GM12878 (cell line): ENCODE measurements around the gene ENOX1. TPM values are rescaled to one million over a fixed set of nuclear protein-coding genes. Genes with fewer than 3 reads are reported as not detected.

Experiments
- ATAC-seq: fragments of 200-7000 bp; cut with Tn5 transposase; 3 replicates; pipeline ENCODE4 v1.9.1; 2020; ENCODE audit warnings: mild to moderate bottlenecking, moderate library complexity
- BruUV-seq: library from RNA; stranded (reverse); fragments of 400-500 nt; replicated peaks from 2 replicates; lab custom pipeline; 2021; lab: Mats Ljungman, UMichigan
- CTCF ChIA-PET: fragments of 300-600 bp; sonication (Branson Sonifier 250); formaldehyde crosslinking; extraction: SDS; loops from one replicate; lab custom pipeline; 2021; ENCODE audit warnings: inconsistent platforms; lab: Yijun Ruan, JAX
- POLR2A ChIA-PET: fragments of 350-600 bp; formaldehyde crosslinking; extraction: SDS; loops from one replicate; lab custom pipeline; 2021; ENCODE audit warnings: inconsistent platforms; lab: Charles Lee
- RAD21 ChIA-PET: fragments of 300-600 bp; sonication (Branson Sonifier 250); formaldehyde crosslinking; loops from one replicate; lab custom pipeline; 2023; ENCODE audit warnings: antibody characterized with exemption; ENCODE audit not compliant: unreplicated experiment; lab: Charles Lee
- SMC1A ChIA-PET: fragments of 300-600 bp; sonication (Branson Sonifier 250); formaldehyde crosslinking; loops from one replicate; lab custom pipeline; 2023; ENCODE audit not compliant: unreplicated experiment, uncharacterized antibody; lab: Charles Lee
- DNase-seq: peaks from one replicate; pipeline ENCODE4 v3.0.0-alpha.2; 2011; ENCODE audit warnings: low read depth, low spot score
- FAIRE-seq: peaks from 3 replicates; lab custom pipeline; 2011; peaks lifted over from hg19 to GRCh38; lab: Jason Lieb, UNC
- H2AFZ ChIP-seq: 2 replicates; pipeline ENCODE4 v1.6.0; 2011; ENCODE audit warnings: low read depth, low read length, control low read depth; ENCODE audit not compliant: control insufficient read depth
- H3K27ac ChIP-seq: 2 replicates; pipeline ENCODE4 v1.5.1; 2011; ENCODE audit warnings: control low read depth; ENCODE audit not compliant: control insufficient read depth, insufficient read depth
- H3K27me3 ChIP-seq, 2 experiments: replicated peaks in 1 of 2; 2 replicates each; pipeline versions ENCODE4 v1.6.0 to v1.6.1; 2011; ENCODE audit warnings: low read length in 1 of 2; ENCODE audit not compliant: control insufficient read depth in 2 of 2, insufficient read depth in 2 of 2
- H3K36me3 ChIP-seq, 2 experiments: 2 replicates each; pipeline ENCODE4 v1.5.1; 2011; ENCODE audit warnings: low read length in 1 of 2; ENCODE audit not compliant: control insufficient read depth in 2 of 2, insufficient read depth in 2 of 2
- H3K4me1 ChIP-seq: 2 replicates; pipeline ENCODE4 v1.6.1; 2011; ENCODE audit warnings: mild to moderate bottlenecking, low read length, moderate library complexity, mixed read lengths; ENCODE audit not compliant: control insufficient read depth, insufficient read depth
- H3K4me2 ChIP-seq: 2 replicates; pipeline ENCODE4 v1.6.0; 2011; ENCODE audit warnings: control low read depth; ENCODE audit not compliant: control insufficient read depth, insufficient read depth
- H3K4me3 ChIP-seq: fragments of 200-600 bp; sonication (generic); 2 replicates; pipeline ENCODE4 v1.5.1; 2016
- H3K79me2 ChIP-seq: 2 replicates; pipeline ENCODE4 v1.6.0; 2011; ENCODE audit warnings: low read length; ENCODE audit not compliant: control insufficient read depth, insufficient read depth
- H3K9ac ChIP-seq: 2 replicates; pipeline ENCODE4 v1.8.0; 2011; ENCODE audit warnings: low read length, control low read depth, mixed read lengths; ENCODE audit not compliant: control insufficient read depth, insufficient read depth
- H3K9me3 ChIP-seq: replicated peaks from 3 replicates; pipeline ENCODE4 v1.5.1; 2011; ENCODE audit warnings: mild to moderate bottlenecking, low read length; ENCODE audit not compliant: control insufficient read depth, insufficient read depth
- H4K20me1 ChIP-seq: 2 replicates; pipeline ENCODE4 v1.6.0; 2011; ENCODE audit not compliant: control insufficient read depth, insufficient read depth
- BCL11A ChIP-seq: IDR thresholded peaks from 2 replicates; pipeline ENCODE4 v1.6.1; 2011; ENCODE audit warnings: low read depth, low read length
- BHLHE40 ChIP-seq, 2 experiments: fragments of 450-650 bp in 1 of 2; IDR thresholded peaks; 2 replicates each; pipeline ENCODE4 v1.6.1; 2011 to 2017; ENCODE audit warnings: low read depth in 2 of 2, borderline replicate concordance in 1 of 2, improper control_type of control experiment in 1 of 2, low read length in 1 of 2, mild to moderate bottlenecking in 1 of 2
- BRCA1 ChIP-seq: IDR thresholded peaks from 2 replicates; pipeline ENCODE4 v1.6.1; 2011; ENCODE audit warnings: low read depth, low read length, improper control_type of control experiment
- DPF2 ChIP-seq: fragments of 450-650 bp; IDR thresholded peaks from 2 replicates; pipeline ENCODE4 v1.6.1; 2017; ENCODE audit warnings: mild to moderate bottlenecking
- HDAC6 ChIP-seq: fragments of 200-600 bp; sonication (generic); IDR thresholded peaks from one replicate; pipeline ENCODE4 v1.8.0; 2017; ENCODE audit warnings: antibody characterized with exemption; ENCODE audit not compliant: unreplicated experiment
- MYB ChIP-seq: fragments of 150-350 bp; IDR thresholded peaks from 2 replicates; pipeline ENCODE4 v1.6.1; 2014; ENCODE audit warnings: mild to moderate bottlenecking, low read depth, low read length, borderline replicate concordance
- NR2C2 ChIP-seq: IDR thresholded peaks from 2 replicates; pipeline ENCODE4 v1.6.1; 2011; ENCODE audit warnings: borderline replicate concordance, low read depth; ENCODE audit not compliant: control insufficient read depth, insufficient read length
- PAX8 ChIP-seq: fragments of 450-650 bp; IDR thresholded peaks from 2 replicates; pipeline ENCODE4 v1.6.1; 2017; ENCODE audit warnings: mild to moderate bottlenecking, moderate library complexity
- SREBF1 ChIP-seq: IDR thresholded peaks from 2 replicates; pipeline ENCODE4 v1.6.1; 2012; ENCODE audit warnings: mild to moderate bottlenecking, low read length
- SREBF2 ChIP-seq: IDR thresholded peaks from 2 replicates; pipeline ENCODE4 v1.6.1; 2012; ENCODE audit warnings: mild to moderate bottlenecking, low read length
- ZNF622 ChIP-seq: fragments of 450-650 bp; IDR thresholded peaks from 2 replicates; pipeline ENCODE4 v1.6.1; 2017; ENCODE audit warnings: mild to moderate bottlenecking, inconsistent platforms
- WGBS: methylation state at CpG from one replicate; pipeline ENCODE4 v1.1.6; 2016; ENCODE audit warnings: low lambda C conversion rate; ENCODE audit not compliant: insufficient replicate concordance, insufficient coverage; ENCODE audit errors: missing lambda C conversion rate; 5-methylcytosine and 5-hydroxymethylcytosine counted together
- in situ Hi-C: fragments of 300-500 bp; cut with MboI; formaldehyde crosslinking; loops from 9 replicates; pipeline ENCODE4 v1.14.3; 2018; ENCODE audit warnings: mixed read lengths
- intact Hi-C: fragments of 100-400 bp; cut with micrococcal nuclease; formaldehyde crosslinking; loops from one replicate; pipeline ENCODE4 v1.14.2; 2022; ENCODE audit not compliant: unreplicated experiment
- polyA plus RNA-seq, 11 experiments: library from polyadenylated mRNA; depleted of rRNA in 4 of 11; unstranded in 6 of 11; stranded (reverse) in 5 of 11; fragments of >200 nt; fragmentation: Nextera tagmentation in 4 of 11; fragmentation: Illumina TruSeq in 1 of 11; extraction: Ambion mirVana in 4 of 11; extraction: Trizol in 1 of 11; gene quantifications; 1 replicate in 1 of 11; 2 replicates in 10 of 11; pipeline versions ENCODE4 v1.2.1 to v1.2.3, GENCODE V29; 2011 to 2016; ENCODE audit warnings: inconsistent platforms in 2 of 11, missing spikeins in 2 of 11, low read depth in 1 of 11
- total RNA-seq, 4 experiments: library from RNA; depleted of rRNA in 3 of 4; stranded (reverse); fragments of >200 nt in 3 of 4; fragmentation: Illumina TruSeq in 1 of 4; extraction: Trizol in 1 of 4; gene quantifications; 2 replicates each; pipeline versions ENCODE4 v1.2.1 to v1.2.3, GENCODE V29; 2013 to 2021
- TF ChIP-seq, protein P1 (sequence below): fragments of 450-650 bp; IDR thresholded peaks from 2 replicates; pipeline ENCODE4 v1.6.1; 2016; ENCODE audit warnings: mild to moderate bottlenecking
- TF ChIP-seq, protein P2 (sequence below): fragments of 450-650 bp; formaldehyde crosslinking; IDR thresholded peaks from 2 replicates; pipeline ENCODE4 v1.5.0; 2022; ENCODE audit warnings: mild to moderate bottlenecking, missing genetic modification characterization
- TF ChIP-seq, protein P3 (sequence below): fragments of 450-650 bp; IDR thresholded peaks from 2 replicates; pipeline ENCODE4 v1.6.1; 2018; ENCODE audit warnings: borderline replicate concordance, mild to moderate bottlenecking; ENCODE audit not compliant: partially characterized antibody

Gene ENOX1
- total and polyA plus RNA-seq, 10 of the 15 experiments (the other 5 are each of a cell fraction or from before 2014, with no cell fraction given) = 0.11 to 0.26 (median 0.15) TPM

DNA sequence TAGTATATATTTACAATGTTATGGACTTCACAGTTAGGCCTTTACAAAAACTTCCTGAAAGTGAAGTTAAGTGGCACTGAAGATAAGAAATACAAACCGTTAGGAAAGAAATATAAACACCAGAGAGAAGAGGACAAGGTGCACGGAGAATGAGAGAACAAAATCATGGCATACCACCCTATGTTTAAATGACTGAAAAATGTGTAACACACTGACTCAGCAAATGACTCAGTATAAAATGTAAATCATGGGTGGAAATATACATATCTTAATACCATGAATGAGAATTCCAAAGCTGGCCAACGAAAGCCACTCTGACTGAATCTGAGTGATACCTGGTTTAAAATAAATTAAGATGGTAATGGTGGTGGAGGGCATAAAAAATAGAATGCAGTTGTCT is 502.6 kb downstream of the ENOX1 start (continued):
- TF ChIP-seq ZNF622 (no peak), NR2C2 (no peak), MYB (no peak), SREBF1 (no peak), SREBF2 (no peak), PAX8 (no peak), BRCA1 (no peak), HDAC6 (no peak), BHLHE40 (IDR thresholded peaks at IDR 0.05; ENCODE audit: borderline replicate concordance in 1 of 2, low read depth in 2 of 2, low read length in 1 of 2) (no peak)
- TF ChIP-seq, protein P1, sequence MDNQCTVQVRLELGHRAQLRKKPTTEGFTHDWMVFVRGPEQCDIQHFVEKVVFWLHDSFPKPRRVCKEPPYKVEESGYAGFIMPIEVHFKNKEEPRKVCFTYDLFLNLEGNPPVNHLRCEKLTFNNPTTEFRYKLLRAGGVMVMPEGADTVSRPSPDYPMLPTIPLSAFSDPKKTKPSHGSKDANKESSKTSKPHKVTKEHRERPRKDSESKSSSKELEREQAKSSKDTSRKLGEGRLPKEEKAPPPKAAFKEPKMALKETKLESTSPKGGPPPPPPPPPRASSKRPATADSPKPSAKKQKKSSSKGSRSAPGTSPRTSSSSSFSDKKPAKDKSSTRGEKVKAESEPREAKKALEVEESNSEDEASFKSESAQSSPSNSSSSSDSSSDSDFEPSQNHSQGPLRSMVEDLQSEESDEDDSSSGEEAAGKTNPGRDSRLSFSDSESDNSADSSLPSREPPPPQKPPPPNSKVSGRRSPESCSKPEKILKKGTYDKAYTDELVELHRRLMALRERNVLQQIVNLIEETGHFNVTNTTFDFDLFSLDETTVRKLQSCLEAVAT = no peak

DNA sequence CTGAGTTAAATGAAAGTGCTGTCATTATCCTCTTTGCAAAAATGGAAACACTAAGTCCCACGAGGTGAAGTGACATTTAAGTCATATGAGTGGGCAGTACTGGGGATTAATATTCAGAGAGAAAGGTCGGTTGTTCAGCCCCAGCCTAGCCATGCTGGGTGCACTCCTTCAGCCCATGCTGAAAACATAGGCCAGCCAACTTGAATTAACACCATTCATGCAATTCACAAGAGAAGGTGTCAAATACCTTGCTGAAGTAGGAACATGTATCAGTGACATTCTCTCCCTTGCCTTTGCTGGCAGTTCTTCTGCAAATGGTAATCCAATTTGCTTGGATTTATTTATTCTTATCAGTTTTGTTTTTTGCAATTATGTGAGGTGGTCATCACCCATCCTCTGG is 507.1 kb downstream of the ENOX1 start:
- H3K27ac ChIP-seq = no peak overlapping the region
- RAD21 ChIA-PET = no interaction called here
- FAIRE-seq = no peak
- 0% methylated on average over 2 of the region's 2 CpGs for WGBS
- no peak overlapping the region for H3K9ac ChIP-seq
- DNase-seq = no peak
- H3K4me3 ChIP-seq = no peak overlapping the region
- no peak for ATAC-seq
- no peak overlapping the region for H2AFZ ChIP-seq
- BruUV-seq = no TSS peak
- no peaks in the 10 kb centered on the region for H3K36me3 ChIP-seq
- POLR2A ChIA-PET = no interaction called here
- H4K20me1 ChIP-seq = no peaks in the 10 kb centered on the region
- no peaks in the 10 kb centered on the region for H3K9me3 ChIP-seq
- H3K27me3 ChIP-seq = no peaks in the 10 kb centered on the region; a peak in 2 of 4 replicates
- in situ Hi-C loops = no loop called here
- no peaks in the 10 kb centered on the region for H3K79me2 ChIP-seq
- CTCF ChIA-PET = no interaction called here
- intact Hi-C loops = no loop called here
- H3K4me1 ChIP-seq = no peaks in the 10 kb centered on the region
- SMC1A ChIA-PET = interaction anchor here (1.2 to 1.4 kb wide), 2 partner anchors 11 to 12 kb away, joined by 3 to 4 read pairs; no protein-coding TSS in a partner anchor
- H3K4me2 ChIP-seq = no peak overlapping the region
- TF ChIP-seq BCL11A (no peak), DPF2 (no peak)
- TF ChIP-seq, protein P2, sequence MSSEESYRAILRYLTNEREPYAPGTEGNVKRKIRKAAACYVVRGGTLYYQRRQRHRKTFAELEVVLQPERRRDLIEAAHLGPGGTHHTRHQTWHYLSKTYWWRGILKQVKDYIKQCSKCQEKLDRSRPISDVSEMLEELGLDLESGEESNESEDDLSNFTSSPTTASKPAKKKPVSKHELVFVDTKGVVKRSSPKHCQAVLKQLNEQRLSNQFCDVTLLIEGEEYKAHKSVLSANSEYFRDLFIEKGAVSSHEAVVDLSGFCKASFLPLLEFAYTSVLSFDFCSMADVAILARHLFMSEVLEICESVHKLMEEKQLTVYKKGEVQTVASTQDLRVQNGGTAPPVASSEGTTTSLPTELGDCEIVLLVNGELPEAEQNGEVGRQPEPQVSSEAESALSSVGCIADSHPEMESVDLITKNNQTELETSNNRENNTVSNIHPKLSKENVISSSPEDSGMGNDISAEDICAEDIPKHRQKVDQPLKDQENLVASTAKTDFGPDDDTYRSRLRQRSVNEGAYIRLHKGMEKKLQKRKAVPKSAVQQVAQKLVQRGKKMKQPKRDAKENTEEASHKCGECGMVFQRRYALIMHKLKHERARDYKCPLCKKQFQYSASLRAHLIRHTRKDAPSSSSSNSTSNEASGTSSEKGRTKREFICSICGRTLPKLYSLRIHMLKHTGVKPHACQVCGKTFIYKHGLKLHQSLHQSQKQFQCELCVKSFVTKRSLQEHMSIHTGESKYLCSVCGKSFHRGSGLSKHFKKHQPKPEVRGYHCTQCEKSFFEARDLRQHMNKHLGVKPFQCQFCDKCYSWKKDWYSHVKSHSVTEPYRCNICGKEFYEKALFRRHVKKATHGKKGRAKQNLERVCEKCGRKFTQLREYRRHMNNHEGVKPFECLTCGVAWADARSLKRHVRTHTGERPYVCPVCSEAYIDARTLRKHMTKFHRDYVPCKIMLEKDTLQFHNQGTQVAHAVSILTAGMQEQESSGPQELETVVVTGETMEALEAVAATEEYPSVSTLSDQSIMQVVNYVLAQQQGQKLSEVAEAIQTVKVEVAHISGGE (CRISPR knock-in tag) = no peak
- TF ChIP-seq, protein P3, sequence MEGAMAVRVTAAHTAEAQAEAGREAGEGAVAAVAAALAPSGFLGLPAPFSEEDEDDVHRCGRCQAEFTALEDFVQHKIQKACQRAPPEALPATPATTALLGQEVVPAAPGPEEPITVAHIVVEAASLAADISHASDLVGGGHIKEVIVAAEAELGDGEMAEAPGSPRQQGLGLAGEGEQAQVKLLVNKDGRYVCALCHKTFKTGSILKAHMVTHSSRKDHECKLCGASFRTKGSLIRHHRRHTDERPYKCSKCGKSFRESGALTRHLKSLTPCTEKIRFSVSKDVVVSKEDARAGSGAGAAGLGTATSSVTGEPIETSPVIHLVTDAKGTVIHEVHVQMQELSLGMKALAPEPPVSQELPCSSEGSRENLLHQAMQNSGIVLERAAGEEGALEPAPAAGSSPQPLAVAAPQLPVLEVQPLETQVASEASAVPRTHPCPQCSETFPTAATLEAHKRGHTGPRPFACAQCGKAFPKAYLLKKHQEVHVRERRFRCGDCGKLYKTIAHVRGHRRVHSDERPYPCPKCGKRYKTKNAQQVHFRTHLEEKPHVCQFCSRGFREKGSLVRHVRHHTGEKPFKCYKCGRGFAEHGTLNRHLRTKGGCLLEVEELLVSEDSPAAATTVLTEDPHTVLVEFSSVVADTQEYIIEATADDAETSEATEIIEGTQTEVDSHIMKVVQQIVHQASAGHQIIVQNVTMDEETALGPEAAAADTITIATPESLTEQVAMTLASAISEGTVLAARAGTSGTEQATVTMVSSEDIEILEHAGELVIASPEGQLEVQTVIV = no peak
- TF ChIP-seq, all 136 proteins: peak for 0
